CD14-positive monocyte (primary cell): ENCODE results near the gene STEAP4. TPM values are rescaled to one million over a fixed set of nuclear protein-coding genes. Genes with fewer than 3 reads are reported as not detected.

Experiments
- DNase-seq, 3 donors: peaks; one replicate each; pipeline ENCODE4 v3.0.0-alpha.2; 2011 to 2022
- H2AFZ ChIP-seq: 2 replicates; pipeline ENCODE4 v1.6.0; 2012; ENCODE audit warnings: mild to moderate bottlenecking, low read depth, low read length, inconsistent platforms; ENCODE audit not compliant: insufficient read depth, poor library complexity, severe bottlenecking
- H3K27ac ChIP-seq, 2 donors: 1 replicate in 1 of 2; 2 replicates in 1 of 2; pipeline ENCODE4 v1.5.1; 2012 to 2013; ENCODE audit warnings: low read length in 2 of 2, control low read depth in 1 of 2, inconsistent platforms in 1 of 2, low read depth in 1 of 2, mild to moderate bottlenecking in 1 of 2
- H3K27me3 ChIP-seq, 2 donors: one replicate each; pipeline versions ENCODE4 v1.6.0 to v1.6.1; 2011 to 2013; ENCODE audit warnings: low read length in 2 of 2; ENCODE audit not compliant: control insufficient read depth in 2 of 2, insufficient read depth in 2 of 2
- H3K36me3 ChIP-seq, 2 donors: replicated peaks in 1 of 2; 1 replicate in 1 of 2; 2 replicates in 1 of 2; pipeline versions ENCODE4 v1.5.1 to v1.6.1; 2012 to 2013; ENCODE audit warnings: low read length in 2 of 2, control low read depth in 1 of 2, inconsistent platforms in 1 of 2, mild to moderate bottlenecking in 1 of 2; ENCODE audit not compliant: insufficient read depth in 2 of 2, control insufficient read depth in 1 of 2
- H3K4me1 ChIP-seq, 2 donors: 1 replicate in 1 of 2; 2 replicates in 1 of 2; pipeline versions ENCODE4 v1.5.1 to v1.6.1; 2012 to 2013; ENCODE audit warnings: low read length in 2 of 2, control low read depth in 1 of 2, inconsistent platforms in 1 of 2, mild to moderate bottlenecking in 1 of 2, moderate library complexity in 1 of 2; ENCODE audit not compliant: insufficient read depth in 2 of 2, control insufficient read depth in 1 of 2
- H3K4me2 ChIP-seq: replicated peaks from 2 replicates; pipeline ENCODE3; 2012; ENCODE audit warnings: low read length, moderate library complexity, mild to moderate bottlenecking; ENCODE audit not compliant: poor library complexity, severe bottlenecking; ENCODE audit errors: extremely low read depth
- H3K4me3 ChIP-seq, 3 experiments: fragments of 200-600 bp in 1 of 3; sonication (generic) in 1 of 3; replicated peaks in 1 of 3; 1 replicate in 2 of 3; 2 replicates in 1 of 3; pipeline ENCODE4 v1.5.1; 2011 to 2013; ENCODE audit warnings: low read length in 3 of 3, mild to moderate bottlenecking in 3 of 3, control low read depth in 2 of 3, low read depth in 2 of 3, inconsistent platforms in 1 of 3, moderate library complexity in 1 of 3
- H3K79me2 ChIP-seq: 2 replicates; pipeline ENCODE4 v1.6.0; 2012; ENCODE audit warnings: mild to moderate bottlenecking, control low read depth, inconsistent platforms, low read length, moderate library complexity; ENCODE audit not compliant: insufficient read depth
- H3K9ac ChIP-seq: 2 replicates; pipeline ENCODE4 v1.6.0; 2017; ENCODE audit warnings: low read length, mild to moderate bottlenecking; ENCODE audit not compliant: insufficient read depth, poor library complexity, severe bottlenecking
- H3K9me3 ChIP-seq, 2 donors: replicated peaks in 1 of 2; 1 replicate in 1 of 2; 2 replicates in 1 of 2; pipeline versions ENCODE4 v1.5.1 to v1.6.1; 2012 to 2013; ENCODE audit warnings: low read length in 2 of 2, control low read depth in 1 of 2; ENCODE audit not compliant: control insufficient read depth in 1 of 2, insufficient read depth in 1 of 2
- H4K20me1 ChIP-seq: 2 replicates; pipeline ENCODE4 v1.6.0; 2012; ENCODE audit warnings: mild to moderate bottlenecking, low read length, control low read depth, moderate library complexity; ENCODE audit not compliant: insufficient read depth
- H3K27ac Mint-ChIP-seq, 7 donors: one replicate each; pipeline ENCODE4 v1.8.0; 2020; ENCODE audit warnings: mild to moderate bottlenecking in 7 of 7, mixed read lengths in 7 of 7, moderate library complexity in 6 of 7, inconsistent platforms in 2 of 7
- H3K27me3 Mint-ChIP-seq, 3 donors: one replicate each; pipeline ENCODE4 v1.8.0; 2021 to 2022; ENCODE audit warnings: low read depth in 3 of 3, mild to moderate bottlenecking in 3 of 3, mixed read lengths in 3 of 3, moderate library complexity in 3 of 3, inconsistent platforms in 1 of 3
- H3K36me3 Mint-ChIP-seq, 2 donors: one replicate each; pipeline ENCODE4 v1.8.0; 2020; ENCODE audit warnings: mixed read lengths in 2 of 2, inconsistent platforms in 1 of 2, mild to moderate bottlenecking in 1 of 2
- H3K4me1 Mint-ChIP-seq: one replicate; pipeline ENCODE4 v1.8.0; 2020; ENCODE audit warnings: mild to moderate bottlenecking, mixed read lengths
- H3K4me3 Mint-ChIP-seq, 2 donors: one replicate each; pipeline ENCODE4 v1.8.0; 2020; ENCODE audit warnings: mild to moderate bottlenecking in 2 of 2, mixed read lengths in 2 of 2, moderate library complexity in 1 of 2
- H3K9me3 Mint-ChIP-seq, 7 donors: one replicate each; pipeline ENCODE4 v1.8.0; 2020 to 2022; ENCODE audit warnings: mixed read lengths in 7 of 7, mild to moderate bottlenecking in 6 of 7, moderate library complexity in 6 of 7, inconsistent platforms in 2 of 7
- WGBS: methylation state at CpG from one replicate; pipeline ENCODE4 v1.1.5; 2013; ENCODE audit warnings: missing lambda C conversion rate; ENCODE audit not compliant: insufficient coverage; 5-methylcytosine and 5-hydroxymethylcytosine counted together
- intact Hi-C, 2 donors: fragments of 100-400 bp; cut with micrococcal nuclease; formaldehyde crosslinking; loops; one replicate each; pipeline versions ENCODE4 v1.15.0 to v1.15.1; 2023
- polyA plus RNA-seq, 3 donors: library from polyadenylated mRNA; depleted of rRNA in 1 of 3; unstranded in 2 of 3; stranded (reverse) in 1 of 3; fragments of 300-500 nt in 2 of 3; fragments of >200 nt in 1 of 3; fragmentation: Illumina TruSeq in 2 of 3; gene quantifications; 1 replicate in 2 of 3; 2 replicates in 1 of 3; pipeline ENCODE4 v1.2.3, GENCODE V29; 2012 to 2021
- TF ChIP-seq, protein P1 (sequence below): fragments of 200-600 bp; IDR thresholded peaks from one replicate; pipeline ENCODE4 v1.8.0; 2022; ENCODE audit warnings: antibody characterized with exemption, mild to moderate bottlenecking

The STEAP4 gene
- polyA plus RNA-seq, 3 donors, result 17.1 to 40.0 (median 26.2) TPM

DNA sequence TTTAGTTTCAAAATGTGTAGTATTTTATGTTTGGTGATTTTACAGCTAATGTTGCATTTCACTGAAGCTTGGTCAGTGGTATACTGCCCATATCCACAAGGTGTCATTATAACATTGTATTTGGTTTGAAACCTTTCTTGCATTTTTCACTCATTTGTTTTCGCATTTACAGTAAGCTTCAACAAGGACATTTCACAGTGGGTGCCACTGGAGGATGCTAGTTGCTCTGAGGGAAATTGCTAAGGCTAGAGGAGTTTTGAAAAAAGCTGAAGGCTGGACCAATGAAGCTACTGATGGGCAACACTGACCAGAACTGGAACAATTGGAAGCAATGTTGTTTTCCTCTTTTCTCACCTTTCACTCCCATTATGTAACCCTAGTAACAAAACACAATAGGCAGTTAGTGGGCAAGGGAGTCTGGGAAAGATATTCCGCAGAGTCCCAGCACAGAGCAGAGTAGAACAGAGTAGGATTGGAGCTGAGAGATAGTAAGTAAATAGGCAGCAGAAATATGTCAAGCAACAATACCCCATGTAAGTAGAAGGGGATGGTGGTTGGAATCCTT lies 63.3 kb downstream of the STEAP4 start:
- H3K27ac Mint-ChIP-seq, result peak overlapping the region in 4 of 7 donors; percentile 29 to 78 (median 63)

DNA sequence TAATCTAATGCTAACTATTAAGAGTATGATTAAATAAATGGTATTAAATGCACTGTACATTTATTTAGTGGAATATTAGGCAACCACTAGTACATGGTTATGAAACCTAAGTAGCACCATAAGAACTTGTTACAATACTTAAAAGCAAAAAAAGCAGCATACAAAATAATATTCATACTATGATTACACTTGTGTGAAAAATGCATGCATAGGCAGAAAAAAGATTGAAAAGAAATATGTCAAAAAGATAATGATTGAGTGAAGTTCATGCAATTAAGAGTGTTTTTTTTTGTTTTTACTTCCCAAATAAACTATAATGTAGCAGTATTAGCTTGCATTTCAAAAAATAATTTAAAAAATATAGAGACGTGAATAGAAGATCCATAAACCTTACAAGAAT lies 66.8 kb downstream of the STEAP4 start:
- Mint-ChIP-seq H3K4me1 (peaks cover 6% of the 10 kb centered on the region), H3K27me3 (peaks cover 0 to 4% (median 2%) of the 10 kb centered on the region in 3 donors), H3K27ac (no peak overlapping the region), H3K9me3 (no peaks in the 10 kb centered on the region), H3K36me3 (no peaks in the 10 kb centered on the region), H3K4me3 (no peak overlapping the region)
- Histone ChIP-seq H3K27ac (no peak overlapping the region), H4K20me1 (no peaks in the 10 kb centered on the region), H3K79me2 (no peaks in the 10 kb centered on the region), H3K27me3 (no peaks in the 10 kb centered on the region), H3K4me2 (no peak overlapping the region), H3K4me3 (no peak overlapping the region), H2AFZ (no peak overlapping the region), H3K9ac (no peak overlapping the region), H3K4me1 (peaks cover 4 to 6% of the 10 kb centered on the region in 2 donors), H3K9me3 (no peaks in the 10 kb centered on the region), H3K36me3 (no peaks in the 10 kb centered on the region)
- DNase-seq, result no peak
- intact Hi-C loops, result loop anchor here (5.0 to 10.0 kb wide), 3 partner anchors 107 to 1385 kb away; no protein-coding TSS in a partner anchor
- TF ChIP-seq, protein P1, sequence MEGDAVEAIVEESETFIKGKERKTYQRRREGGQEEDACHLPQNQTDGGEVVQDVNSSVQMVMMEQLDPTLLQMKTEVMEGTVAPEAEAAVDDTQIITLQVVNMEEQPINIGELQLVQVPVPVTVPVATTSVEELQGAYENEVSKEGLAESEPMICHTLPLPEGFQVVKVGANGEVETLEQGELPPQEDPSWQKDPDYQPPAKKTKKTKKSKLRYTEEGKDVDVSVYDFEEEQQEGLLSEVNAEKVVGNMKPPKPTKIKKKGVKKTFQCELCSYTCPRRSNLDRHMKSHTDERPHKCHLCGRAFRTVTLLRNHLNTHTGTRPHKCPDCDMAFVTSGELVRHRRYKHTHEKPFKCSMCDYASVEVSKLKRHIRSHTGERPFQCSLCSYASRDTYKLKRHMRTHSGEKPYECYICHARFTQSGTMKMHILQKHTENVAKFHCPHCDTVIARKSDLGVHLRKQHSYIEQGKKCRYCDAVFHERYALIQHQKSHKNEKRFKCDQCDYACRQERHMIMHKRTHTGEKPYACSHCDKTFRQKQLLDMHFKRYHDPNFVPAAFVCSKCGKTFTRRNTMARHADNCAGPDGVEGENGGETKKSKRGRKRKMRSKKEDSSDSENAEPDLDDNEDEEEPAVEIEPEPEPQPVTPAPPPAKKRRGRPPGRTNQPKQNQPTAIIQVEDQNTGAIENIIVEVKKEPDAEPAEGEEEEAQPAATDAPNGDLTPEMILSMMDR, result no peak
- no CpG with 5 or more reads among the region's 1 CpG for WGBS

More for the DNA sequence above, 63.3 kb downstream of the STEAP4 start:
- intact Hi-C loops, result loop anchor here (5.0 to 10.0 kb wide), 3 partner anchors 104 to 1381 kb away; no protein-coding TSS in a partner anchor
- no peak overlapping the region for H3K4me2 ChIP-seq
- WGBS, result no CpG with 5 or more reads among the region's 2 CpGs
- Mint-ChIP-seq H3K9me3 (no peaks in the 10 kb centered on the region), H3K36me3 (peaks cover 0 to 3% of the 10 kb centered on the region in 2 donors), H3K4me3 (no peak overlapping the region), H3K27me3 (peaks cover 0 to 4% (median 2%) of the 10 kb centered on the region in 3 donors), H3K4me1 (peaks cover 6% of the 10 kb centered on the region)
- H3K79me2 ChIP-seq, result no peaks in the 10 kb centered on the region
- no peaks in the 10 kb centered on the region for H3K9me3 ChIP-seq
- H3K36me3 ChIP-seq, result no peaks in the 10 kb centered on the region
- H2AFZ ChIP-seq, result peak overlapping the region; percentile 9
- H3K27me3 ChIP-seq, result no peaks in the 10 kb centered on the region
- no peaks in the 10 kb centered on the region for H4K20me1 ChIP-seq
- TF ChIP-seq, protein P1, result peak; percentile 86
- no peak overlapping the region for H3K9ac ChIP-seq
- H3K4me3 ChIP-seq, result no peak overlapping the region
- H3K4me1 ChIP-seq, result peaks cover 4 to 6% of the 10 kb centered on the region in 2 donors
- no peak overlapping the region for H3K27ac ChIP-seq
- peak in 2 of 3 donors; percentile 54 to 64 for DNase-seq
